ENCODE results near the gene SLC44A3. TPM values are rescaled to one million over a fixed set of nuclear protein-coding genes. Genes with fewer than 3 reads are reported as not detected.

SLC44A3 gene
- total RNA-seq, 6 experiments from 2014 or later: 1.9 to 8.7 (median 7.4) TPM

- peak in 1 of 3 donors; percentile 59 for DNase-seq
Measured at GRCh38 chr1:94801919-94802546, 18.1 kb upstream of the SLC44A3 start.

GRCh38 chr1:94803106-94803505, 17.1 kb upstream of the SLC44A3 start:
- ATAC-seq: no peak
- no peaks in the 10 kb centered on the region for H3K9me3 ChIP-seq
- WGBS (ENCODE audit: insufficient coverage, low coverage, low lambda C conversion rate, missing lambda C conversion rate): 64% methylated on average over 3 of the region's 3 CpGs
- TF ChIP-seq POLR2A (IDR thresholded peaks at IDR 0.05): no peak
- no peak for TF ChIP-seq CTCF (IDR thresholded peaks at IDR 0.05)
- no peak for DNase-seq
- H3K27ac ChIP-seq: no peak overlapping the region
- intact Hi-C loops (cut with DNase I): no loop called here
- no peaks in the 10 kb centered on the region for H3K36me3 ChIP-seq
- H3K27me3 ChIP-seq: no peaks in the 10 kb centered on the region
- H3K4me1 ChIP-seq: no peaks in the 10 kb centered on the region
- no peak overlapping the region for H3K4me3 ChIP-seq

More at GRCh38 chr1:94801919-94802546, 18.1 kb upstream of the SLC44A3 start:
- H3K4me3 ChIP-seq: peak overlapping the region in 1 of 3 donors; percentile 11
- H3K27ac ChIP-seq: peak overlapping the region in 2 of 3 donors; percentile 16 to 36
- TF ChIP-seq CTCF (IDR thresholded peaks at IDR 0.05): peak; percentile 21 to 46 (median 36)
- TF ChIP-seq POLR2A (IDR thresholded peaks at IDR 0.05): no peak
- 58% methylated on average over 4 of the region's 7 CpGs for WGBS (ENCODE audit: insufficient coverage, low coverage, low lambda C conversion rate, missing lambda C conversion rate)
- ATAC-seq: peak; percentile 71 to 82 (median 78)
- no peaks in the 10 kb centered on the region for H3K27me3 ChIP-seq
- H3K36me3 ChIP-seq: no peaks in the 10 kb centered on the region
- no peaks in the 10 kb centered on the region for H3K4me1 ChIP-seq
- intact Hi-C loops (cut with DNase I): no loop called here
- H3K9me3 ChIP-seq: no peaks in the 10 kb centered on the region

- Histone ChIP-seq H3K4me3 (no peak overlapping the region), H3K27ac (no peak overlapping the region), H3K36me3 (no peaks in the 10 kb centered on the region), H3K9me3 (no peaks in the 10 kb centered on the region), H3K4me1 (no peaks in the 10 kb centered on the region), H3K27me3 (no peaks in the 10 kb centered on the region)
- no peak for DNase-seq
- 68% methylated on average over 6 of the region's 8 CpGs for WGBS (ENCODE audit: insufficient coverage, low coverage, low lambda C conversion rate, missing lambda C conversion rate)
- intact Hi-C loops (cut with DNase I): no loop called here
- ATAC-seq: peak in 2 of 4 donors; percentile 26 to 35
- TF ChIP-seq POLR2A (IDR thresholded peaks at IDR 0.05) (no peak), CTCF (IDR thresholded peaks at IDR 0.05) (no peak)
Measured at GRCh38 chr1:94803517-94804441, 16.4 kb upstream of the SLC44A3 start.

GRCh38 chr1:94804442-94804837, 15.7 kb upstream of the SLC44A3 start:
- ATAC-seq: no peak
- Histone ChIP-seq H3K27me3 (no peaks in the 10 kb centered on the region), H3K4me3 (no peak overlapping the region), H3K27ac (no peak overlapping the region), H3K9me3 (no peaks in the 10 kb centered on the region), H3K4me1 (no peaks in the 10 kb centered on the region), H3K36me3 (no peaks in the 10 kb centered on the region)
- TF ChIP-seq POLR2A (IDR thresholded peaks at IDR 0.05) (no peak), CTCF (IDR thresholded peaks at IDR 0.05) (no peak)
- intact Hi-C loops (cut with DNase I): no loop called here
- DNase-seq: no peak
- 83% methylated on average over 3 of the region's 3 CpGs for WGBS (ENCODE audit: insufficient coverage, low coverage, low lambda C conversion rate, missing lambda C conversion rate)
